ENCODE measurements around the gene RGS7. TPM values are rescaled to one million over a fixed set of nuclear protein-coding genes. Genes with fewer than 3 reads are reported as not detected.
"Not testable (repeated sequence)": the region's sequence is repeated elsewhere in the genome, so short reads cannot be mapped to it uniquely, and the experiment has no call there.

The RGS7 gene
- total RNA-seq, 2 donors from 2014 or later: 0.10 to 0.24 TPM

DNA sequence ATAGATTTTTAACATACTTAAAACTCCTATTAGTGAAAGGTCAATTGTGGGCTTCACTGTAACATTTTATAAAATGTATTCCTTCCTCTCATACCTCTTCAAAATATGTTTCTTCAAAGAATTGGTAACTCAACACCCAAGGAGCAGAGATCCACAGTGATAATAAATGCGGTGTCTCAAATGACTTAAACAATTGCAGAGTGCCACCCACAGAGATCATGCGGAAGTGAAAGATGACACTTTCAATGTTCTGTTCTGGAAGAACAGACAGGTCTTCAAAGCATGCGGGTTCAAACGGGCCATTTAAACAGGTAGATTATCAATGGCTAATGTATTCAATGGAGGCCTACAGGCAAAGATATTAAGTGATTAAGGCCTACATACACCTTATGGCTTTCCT is 588.0 kb downstream of the RGS7 start:
- H3K4me3 ChIP-seq: no peak overlapping the region
- TF ChIP-seq, protein P1, sequence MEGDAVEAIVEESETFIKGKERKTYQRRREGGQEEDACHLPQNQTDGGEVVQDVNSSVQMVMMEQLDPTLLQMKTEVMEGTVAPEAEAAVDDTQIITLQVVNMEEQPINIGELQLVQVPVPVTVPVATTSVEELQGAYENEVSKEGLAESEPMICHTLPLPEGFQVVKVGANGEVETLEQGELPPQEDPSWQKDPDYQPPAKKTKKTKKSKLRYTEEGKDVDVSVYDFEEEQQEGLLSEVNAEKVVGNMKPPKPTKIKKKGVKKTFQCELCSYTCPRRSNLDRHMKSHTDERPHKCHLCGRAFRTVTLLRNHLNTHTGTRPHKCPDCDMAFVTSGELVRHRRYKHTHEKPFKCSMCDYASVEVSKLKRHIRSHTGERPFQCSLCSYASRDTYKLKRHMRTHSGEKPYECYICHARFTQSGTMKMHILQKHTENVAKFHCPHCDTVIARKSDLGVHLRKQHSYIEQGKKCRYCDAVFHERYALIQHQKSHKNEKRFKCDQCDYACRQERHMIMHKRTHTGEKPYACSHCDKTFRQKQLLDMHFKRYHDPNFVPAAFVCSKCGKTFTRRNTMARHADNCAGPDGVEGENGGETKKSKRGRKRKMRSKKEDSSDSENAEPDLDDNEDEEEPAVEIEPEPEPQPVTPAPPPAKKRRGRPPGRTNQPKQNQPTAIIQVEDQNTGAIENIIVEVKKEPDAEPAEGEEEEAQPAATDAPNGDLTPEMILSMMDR (IDR thresholded peaks at IDR 0.05): no peak
- no peaks in the 10 kb centered on the region for H3K9me3 ChIP-seq
- H3K36me3 ChIP-seq: no peaks in the 10 kb centered on the region
- DNase-seq: no peak
- H3K9ac ChIP-seq (ENCODE audit: low read depth in 2 of 2, low read length in 2 of 2): no peak overlapping the region
- intact Hi-C loops (cut with DNase I): no loop called here
- H3K27ac ChIP-seq: no peak overlapping the region
- no peaks in the 10 kb centered on the region for H3K27me3 ChIP-seq
- no peaks in the 10 kb centered on the region for H3K4me1 ChIP-seq

DNA sequence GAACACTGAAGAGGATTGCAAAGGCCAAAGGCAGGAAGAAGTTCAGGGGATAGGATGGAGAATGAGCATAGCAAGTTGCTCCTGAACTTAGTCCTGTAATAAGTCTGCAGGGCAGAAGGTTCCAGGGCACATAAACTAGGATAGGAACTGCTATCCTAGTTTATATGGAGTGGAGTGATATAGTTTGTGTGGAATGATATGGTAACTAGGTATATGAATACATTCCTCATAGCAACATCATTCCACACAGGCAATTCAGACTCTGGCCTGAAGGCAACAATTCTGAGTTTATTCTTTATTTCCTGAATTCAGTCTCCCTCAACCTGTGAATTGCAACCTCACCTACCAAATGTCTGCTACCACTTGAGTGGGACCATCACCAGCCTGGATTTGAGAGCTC is 590.2 kb downstream of the RGS7 start:
- Histone ChIP-seq H3K9me3 (no peaks in the 10 kb centered on the region), H3K4me1 (no peaks in the 10 kb centered on the region), H3K9ac (ENCODE audit: low read depth in 2 of 2, low read length in 2 of 2) (no peak overlapping the region), H3K27me3 (no peaks in the 10 kb centered on the region), H3K4me3 (no peak overlapping the region), H3K27ac (no peak overlapping the region), H3K36me3 (no peaks in the 10 kb centered on the region)
- intact Hi-C loops (cut with DNase I): no loop called here
- no peak for DNase-seq
- TF ChIP-seq, protein P1 (IDR thresholded peaks at IDR 0.05): no peak

DNA sequence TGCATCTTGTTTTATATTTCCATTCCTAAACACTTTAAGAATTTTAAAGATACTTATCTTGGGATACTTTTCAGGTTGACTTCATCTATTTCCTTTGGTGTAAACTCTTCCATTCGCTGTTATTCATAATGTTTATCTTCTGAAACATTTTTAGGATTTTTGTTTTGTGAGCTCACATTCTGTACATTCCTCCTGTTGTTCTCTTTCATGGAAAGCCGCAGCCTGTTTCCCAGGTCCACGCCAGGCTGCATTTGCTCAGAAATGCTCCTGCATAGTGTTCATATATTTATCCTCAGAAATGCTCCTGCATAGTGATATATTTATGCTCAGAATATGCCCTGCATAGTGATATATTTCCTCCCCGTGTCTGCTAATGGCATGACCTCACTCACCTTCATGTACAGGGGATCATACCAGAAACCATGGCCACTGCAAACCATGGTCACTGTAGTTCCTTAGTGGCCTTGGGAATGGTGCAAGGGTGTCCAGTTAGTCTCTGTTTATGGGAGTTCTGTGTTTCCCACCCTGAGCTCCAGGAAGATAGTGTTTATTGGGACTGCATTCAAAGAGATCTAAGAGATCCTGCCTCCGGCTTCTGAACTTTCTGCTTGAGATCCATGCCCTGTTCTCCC is 591.2 kb downstream of the RGS7 start:
- TF ChIP-seq, protein P1 (IDR thresholded peaks at IDR 0.05): no peak
- Histone ChIP-seq H3K27me3 (no peaks in the 10 kb centered on the region), H3K9me3 (no peaks in the 10 kb centered on the region), H3K27ac (no peak overlapping the region), H3K36me3 (no peaks in the 10 kb centered on the region), H3K9ac (ENCODE audit: low read depth in 2 of 2, low read length in 2 of 2) (no peak overlapping the region), H3K4me3 (no peak overlapping the region), H3K4me1 (no peaks in the 10 kb centered on the region)
- no peak for DNase-seq
- intact Hi-C loops (cut with DNase I): no loop called here

DNA sequence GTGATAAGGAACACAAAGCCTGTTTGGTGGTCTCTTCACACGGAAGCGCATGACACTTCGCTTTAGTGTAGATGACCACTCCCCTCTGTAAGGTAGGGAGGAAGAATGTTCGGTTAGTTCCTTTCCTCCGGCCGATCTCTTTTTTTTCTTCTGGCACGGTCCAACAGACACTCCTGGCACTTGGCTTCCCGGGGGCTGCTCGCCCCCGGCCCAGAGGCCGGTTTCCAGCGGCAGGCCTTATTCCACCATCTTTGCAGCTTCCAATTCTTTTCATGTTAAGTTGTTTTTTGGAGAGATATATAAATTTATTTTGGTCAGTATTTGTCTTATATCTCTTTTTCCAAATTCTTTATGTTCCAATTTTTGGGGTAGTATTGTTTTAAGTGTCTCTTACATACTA is 593.2 kb downstream of the RGS7 start:
- Histone ChIP-seq H3K9me3 (no peaks in the 10 kb centered on the region), H3K27ac (no peak overlapping the region), H3K9ac (ENCODE audit: low read depth in 2 of 2, low read length in 2 of 2) (no peak overlapping the region), H3K27me3 (no peaks in the 10 kb centered on the region), H3K4me1 (no peaks in the 10 kb centered on the region), H3K4me3 (no peak overlapping the region), H3K36me3 (no peaks in the 10 kb centered on the region)
- no peak for DNase-seq
- intact Hi-C loops (cut with DNase I): no loop called here
- TF ChIP-seq, protein P1 (IDR thresholded peaks at IDR 0.05): no peak

DNA sequence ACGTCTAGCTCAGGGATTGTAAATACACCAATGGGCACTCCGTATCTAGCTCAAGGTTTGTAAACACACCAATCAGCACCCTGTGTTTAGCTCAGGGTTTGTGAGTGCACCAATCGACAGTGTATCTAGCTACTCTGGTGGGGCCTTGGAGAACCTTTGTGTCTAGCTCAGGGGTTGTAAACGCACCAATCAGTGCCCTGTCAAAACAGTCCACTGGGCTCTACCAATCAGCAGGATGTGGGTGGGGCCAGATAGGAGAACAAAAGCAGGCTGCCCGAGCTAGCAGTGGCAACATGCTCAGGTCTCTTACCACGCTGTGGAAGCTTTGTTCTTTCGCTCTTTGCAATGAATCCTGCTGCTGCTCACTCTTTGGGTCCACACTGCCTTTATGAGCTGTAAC is 593.9 kb downstream of the RGS7 start:
- H3K9me3 ChIP-seq; H3K27me3 ChIP-seq; H3K36me3 ChIP-seq; H3K4me1 ChIP-seq; intact Hi-C loops (cut with DNase I); H3K9ac ChIP-seq (ENCODE audit: low read depth in 2 of 2, low read length in 2 of 2); H3K27ac ChIP-seq; DNase-seq; H3K4me3 ChIP-seq: not testable (repeated sequence)

DNA sequence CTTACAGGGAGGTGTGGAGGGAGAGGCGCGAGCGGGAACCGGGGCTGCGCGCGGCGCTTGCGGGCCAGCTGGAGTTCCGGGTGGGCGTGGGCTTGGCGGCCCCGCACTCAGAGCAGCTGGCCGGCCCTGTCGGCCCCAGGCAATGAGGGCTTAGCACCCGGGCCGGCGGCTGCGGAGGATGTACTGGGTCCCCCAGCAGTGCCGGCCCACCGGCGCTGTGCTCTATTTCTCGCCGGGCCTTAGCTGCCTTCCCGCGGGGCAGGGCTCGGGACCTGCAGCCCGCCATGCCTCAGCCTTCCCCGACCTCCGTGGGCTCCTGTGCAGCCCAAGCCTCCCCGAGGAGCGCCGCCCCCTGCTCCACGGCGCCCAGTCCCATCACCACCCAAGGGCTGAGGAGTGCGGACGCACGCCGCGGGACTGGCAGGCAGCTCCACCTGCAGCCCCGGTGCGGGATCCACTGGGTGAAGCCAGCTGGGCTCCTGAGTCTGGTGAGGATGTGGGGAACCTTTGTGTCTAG is 594.5 kb downstream of the RGS7 start:
- H3K9ac ChIP-seq (ENCODE audit: low read depth in 2 of 2, low read length in 2 of 2); H3K27me3 ChIP-seq; H3K36me3 ChIP-seq; H3K9me3 ChIP-seq; H3K27ac ChIP-seq; H3K4me3 ChIP-seq; DNase-seq; intact Hi-C loops (cut with DNase I); H3K4me1 ChIP-seq: not testable (repeated sequence)

DNA sequence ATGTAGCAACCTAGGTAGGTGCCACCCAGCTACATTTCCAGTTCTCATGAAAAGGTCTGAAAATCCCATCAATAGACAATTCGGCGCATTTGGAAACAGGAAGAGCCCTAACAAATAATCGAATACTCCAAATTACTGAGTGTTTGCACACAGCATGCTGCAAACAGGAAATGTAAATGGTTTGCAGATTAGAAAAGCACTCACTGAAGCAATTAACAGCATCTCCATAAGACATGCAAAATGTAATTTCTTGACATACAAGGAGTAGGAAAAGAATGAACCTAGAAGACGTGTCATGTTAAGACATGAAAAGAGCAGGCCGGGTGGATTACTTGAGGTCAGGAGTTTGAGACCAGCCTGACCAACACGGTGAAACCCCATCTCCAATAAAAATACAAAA is 598.2 kb downstream of the RGS7 start:
- not testable (repeated sequence) for H3K36me3 ChIP-seq

More for the DNA sequence above, 598.2 kb downstream of the RGS7 start:
- H3K4me1 ChIP-seq; H3K9me3 ChIP-seq; H3K9ac ChIP-seq (ENCODE audit: low read depth in 2 of 2, low read length in 2 of 2); H3K4me3 ChIP-seq; H3K27ac ChIP-seq; DNase-seq; H3K27me3 ChIP-seq; intact Hi-C loops (cut with DNase I): not testable (repeated sequence)
